GM19467 (cell line): ENCODE data around the gene NCKAP1.
"Not testable (repeated sequence)": the region's sequence is repeated elsewhere in the genome, so short reads cannot be mapped to it uniquely, and the experiment has no call there.

Source experiments
- ATAC-seq: cut with Tn5 transposase; IDR thresholded peaks from one replicate; pipeline ENCODE4 v1.9.1; 2021; ENCODE audit warnings: mild to moderate bottlenecking, moderate library complexity; ENCODE audit not compliant: unreplicated experiment

NCKAP1 gene, protein sequence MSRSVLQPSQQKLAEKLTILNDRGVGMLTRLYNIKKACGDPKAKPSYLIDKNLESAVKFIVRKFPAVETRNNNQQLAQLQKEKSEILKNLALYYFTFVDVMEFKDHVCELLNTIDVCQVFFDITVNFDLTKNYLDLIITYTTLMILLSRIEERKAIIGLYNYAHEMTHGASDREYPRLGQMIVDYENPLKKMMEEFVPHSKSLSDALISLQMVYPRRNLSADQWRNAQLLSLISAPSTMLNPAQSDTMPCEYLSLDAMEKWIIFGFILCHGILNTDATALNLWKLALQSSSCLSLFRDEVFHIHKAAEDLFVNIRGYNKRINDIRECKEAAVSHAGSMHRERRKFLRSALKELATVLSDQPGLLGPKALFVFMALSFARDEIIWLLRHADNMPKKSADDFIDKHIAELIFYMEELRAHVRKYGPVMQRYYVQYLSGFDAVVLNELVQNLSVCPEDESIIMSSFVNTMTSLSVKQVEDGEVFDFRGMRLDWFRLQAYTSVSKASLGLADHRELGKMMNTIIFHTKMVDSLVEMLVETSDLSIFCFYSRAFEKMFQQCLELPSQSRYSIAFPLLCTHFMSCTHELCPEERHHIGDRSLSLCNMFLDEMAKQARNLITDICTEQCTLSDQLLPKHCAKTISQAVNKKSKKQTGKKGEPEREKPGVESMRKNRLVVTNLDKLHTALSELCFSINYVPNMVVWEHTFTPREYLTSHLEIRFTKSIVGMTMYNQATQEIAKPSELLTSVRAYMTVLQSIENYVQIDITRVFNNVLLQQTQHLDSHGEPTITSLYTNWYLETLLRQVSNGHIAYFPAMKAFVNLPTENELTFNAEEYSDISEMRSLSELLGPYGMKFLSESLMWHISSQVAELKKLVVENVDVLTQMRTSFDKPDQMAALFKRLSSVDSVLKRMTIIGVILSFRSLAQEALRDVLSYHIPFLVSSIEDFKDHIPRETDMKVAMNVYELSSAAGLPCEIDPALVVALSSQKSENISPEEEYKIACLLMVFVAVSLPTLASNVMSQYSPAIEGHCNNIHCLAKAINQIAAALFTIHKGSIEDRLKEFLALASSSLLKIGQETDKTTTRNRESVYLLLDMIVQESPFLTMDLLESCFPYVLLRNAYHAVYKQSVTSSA

DNA sequence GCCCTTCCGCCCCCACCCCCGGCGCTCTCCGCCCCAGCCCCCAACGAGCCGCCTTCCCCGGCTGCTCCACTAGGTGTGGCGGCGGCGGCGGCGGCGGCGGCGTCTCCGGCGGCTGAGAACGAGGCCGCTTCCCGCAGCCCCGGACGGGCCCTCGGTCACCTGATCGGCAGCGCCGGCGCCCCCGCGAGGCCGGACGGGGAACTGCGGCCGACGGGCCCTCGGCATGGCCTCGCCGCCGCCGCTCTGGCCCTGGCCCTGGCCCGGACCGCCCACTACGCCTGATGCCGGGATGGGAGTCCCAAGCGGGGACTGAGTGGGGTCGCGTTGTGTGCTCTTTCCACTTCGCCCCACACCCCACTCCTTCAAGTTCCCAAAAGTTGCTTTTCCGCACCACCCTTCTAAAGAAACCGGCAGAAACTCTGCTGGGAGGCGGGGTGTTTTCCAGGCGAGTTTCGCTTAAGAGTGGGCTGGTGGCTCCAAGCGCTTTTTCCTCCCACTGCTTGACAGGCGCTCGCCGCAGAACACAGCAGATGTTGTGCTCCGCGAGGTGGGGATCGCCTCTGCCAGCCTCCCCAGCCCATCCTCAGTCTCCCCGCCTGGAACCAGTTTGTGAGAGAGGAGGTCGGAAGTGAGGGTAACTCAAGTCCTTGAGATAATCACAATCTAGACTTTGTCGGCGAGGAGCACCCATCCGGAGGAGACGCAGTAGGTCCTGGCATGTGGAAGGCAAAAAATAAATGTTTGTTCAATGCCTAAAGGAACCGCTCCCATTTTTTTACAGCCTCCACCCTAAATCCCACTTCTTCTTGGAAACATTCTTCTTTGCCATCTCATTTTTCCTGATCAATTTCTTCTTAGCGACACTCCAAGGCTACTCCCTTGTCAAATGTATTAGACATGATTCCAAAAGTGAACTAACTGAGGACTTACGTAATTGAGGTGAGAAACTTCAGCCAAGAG is at the start of gene NCKAP1:
Gene NCKAP1, minus strand, starts transcription at position 117 of the 960 bp plus-strand sequence. CDS start 358 bp downstream, outside the sequence.
- peak; percentile 76 for ATAC-seq

DNA sequence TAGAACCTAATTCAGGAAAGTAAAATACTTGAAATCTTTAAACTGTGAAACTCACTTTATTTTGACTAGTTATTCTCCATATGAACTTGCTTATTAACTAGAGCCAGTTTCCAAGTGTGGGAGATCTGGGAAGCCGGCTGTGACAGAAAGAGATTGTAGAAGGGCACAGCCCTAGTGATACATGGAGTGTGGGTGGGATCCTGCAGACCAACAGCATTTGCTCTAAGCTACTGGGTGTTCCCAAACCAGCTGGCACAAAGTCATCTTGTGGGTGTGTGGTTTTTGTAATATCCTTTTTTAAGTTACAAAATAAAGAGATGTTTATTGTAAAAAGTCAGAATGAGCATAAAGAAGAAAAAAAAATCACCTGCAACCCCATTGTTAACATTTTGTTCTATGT is 43.7 kb upstream of the NCKAP1 start:
- ATAC-seq, result no peak

DNA sequence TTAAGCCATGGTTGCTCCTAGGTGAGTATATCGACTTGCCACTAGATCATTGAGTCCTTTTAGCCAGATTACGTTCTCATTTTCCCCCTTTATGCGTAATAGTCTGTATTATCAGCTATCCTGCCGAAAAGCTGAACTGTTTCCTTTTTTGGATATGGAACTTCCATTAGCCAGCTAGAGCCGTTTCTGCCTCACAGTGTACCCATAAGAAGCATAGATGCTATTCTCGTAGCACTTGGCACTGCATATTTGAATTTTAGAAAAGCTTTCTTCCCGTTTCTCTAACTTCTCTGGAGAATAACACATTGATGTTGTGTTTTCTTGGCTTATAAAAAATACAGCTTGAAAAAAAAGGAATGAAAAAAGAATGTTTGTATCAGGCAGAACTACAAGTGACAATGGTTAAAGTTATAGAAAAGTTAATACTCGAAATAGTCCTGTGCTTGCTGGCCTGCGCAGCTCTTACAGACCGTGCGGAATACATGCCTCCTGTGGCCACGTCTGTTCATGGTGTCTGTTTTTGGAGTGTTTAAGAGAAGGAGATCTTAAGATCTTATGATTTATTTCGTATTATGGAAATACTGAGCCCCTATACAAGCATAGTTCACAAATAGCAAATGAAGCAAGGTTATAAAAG is 41.0 kb upstream of the NCKAP1 start:
- ATAC-seq, result peak; percentile 14

DNA sequence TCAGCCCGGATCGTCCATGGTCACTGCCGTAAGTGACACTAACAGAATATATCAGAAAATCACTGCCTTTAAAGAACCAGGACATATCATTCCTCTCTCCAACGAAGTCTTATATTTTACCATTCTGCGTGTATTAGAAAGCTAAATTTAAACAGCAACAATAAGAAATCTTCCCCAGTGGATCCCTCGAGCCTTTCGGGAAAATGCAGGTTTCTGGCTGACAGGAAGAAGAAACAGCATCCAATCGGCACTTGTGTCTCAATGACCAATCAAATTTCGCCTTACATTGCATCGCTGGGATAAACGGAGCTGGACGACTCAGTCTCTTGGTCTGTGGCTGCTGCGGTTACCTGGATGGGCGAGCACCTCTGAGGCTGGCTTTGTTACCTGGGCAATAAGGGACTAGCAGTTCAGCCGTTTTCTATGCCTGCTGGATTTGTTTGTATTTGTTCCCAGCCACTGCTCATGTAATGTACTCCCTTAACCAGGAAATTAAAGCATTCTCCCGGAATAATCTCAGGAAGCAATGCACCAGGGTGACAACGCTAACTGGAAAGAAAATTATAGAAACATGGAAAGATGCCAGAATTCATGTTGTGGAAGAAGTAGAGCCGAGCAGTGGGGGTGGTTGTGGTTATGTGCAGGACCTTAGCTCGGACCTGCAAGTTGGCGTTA is 40.3 kb upstream of the NCKAP1 start, which contains the start of gene DUSP19:
Gene DUSP19, plus strand, starts transcription at position 284 of the 675 bp plus-strand sequence. Its CDS starts 187 bp downstream, at position 471.
- peak; percentile 87 for ATAC-seq

DNA sequence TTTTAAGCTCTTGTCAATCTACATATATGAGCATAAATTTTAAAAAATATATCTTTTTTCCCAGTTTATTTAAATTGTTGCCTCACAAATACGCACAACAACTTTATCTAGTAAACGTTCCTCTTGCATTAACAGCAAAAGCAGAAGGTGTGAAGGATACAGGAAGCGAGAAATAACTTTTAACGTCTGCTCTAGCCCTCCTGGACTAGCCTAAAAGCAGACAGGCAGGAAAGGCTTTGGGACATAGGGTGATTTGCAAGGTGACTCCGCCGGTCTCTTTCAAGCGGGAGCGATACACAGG is 39.9 kb upstream of the NCKAP1 start:
- ATAC-seq, result no peak

DNA sequence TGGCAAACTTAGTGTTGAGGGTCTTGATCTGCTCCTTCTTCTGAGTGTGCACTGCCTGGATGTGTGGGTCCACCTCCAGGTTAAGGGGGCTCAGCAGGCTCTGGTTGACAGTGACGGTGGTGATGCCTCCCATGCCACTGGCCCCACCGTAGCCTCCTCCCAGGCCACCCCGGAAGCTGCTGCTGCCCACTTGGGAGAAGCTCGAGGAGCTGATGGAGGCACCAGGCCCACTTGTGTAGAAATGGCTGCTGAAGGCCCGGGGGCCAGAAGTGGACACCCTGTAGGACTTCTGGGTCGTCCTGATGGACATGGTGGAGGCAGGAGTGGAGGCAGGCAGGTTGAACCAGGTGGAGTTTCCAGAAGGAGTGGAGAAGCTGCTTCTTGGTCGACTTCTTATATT is 33.9 kb upstream of the NCKAP1 start:
- ATAC-seq, result no peak

DNA sequence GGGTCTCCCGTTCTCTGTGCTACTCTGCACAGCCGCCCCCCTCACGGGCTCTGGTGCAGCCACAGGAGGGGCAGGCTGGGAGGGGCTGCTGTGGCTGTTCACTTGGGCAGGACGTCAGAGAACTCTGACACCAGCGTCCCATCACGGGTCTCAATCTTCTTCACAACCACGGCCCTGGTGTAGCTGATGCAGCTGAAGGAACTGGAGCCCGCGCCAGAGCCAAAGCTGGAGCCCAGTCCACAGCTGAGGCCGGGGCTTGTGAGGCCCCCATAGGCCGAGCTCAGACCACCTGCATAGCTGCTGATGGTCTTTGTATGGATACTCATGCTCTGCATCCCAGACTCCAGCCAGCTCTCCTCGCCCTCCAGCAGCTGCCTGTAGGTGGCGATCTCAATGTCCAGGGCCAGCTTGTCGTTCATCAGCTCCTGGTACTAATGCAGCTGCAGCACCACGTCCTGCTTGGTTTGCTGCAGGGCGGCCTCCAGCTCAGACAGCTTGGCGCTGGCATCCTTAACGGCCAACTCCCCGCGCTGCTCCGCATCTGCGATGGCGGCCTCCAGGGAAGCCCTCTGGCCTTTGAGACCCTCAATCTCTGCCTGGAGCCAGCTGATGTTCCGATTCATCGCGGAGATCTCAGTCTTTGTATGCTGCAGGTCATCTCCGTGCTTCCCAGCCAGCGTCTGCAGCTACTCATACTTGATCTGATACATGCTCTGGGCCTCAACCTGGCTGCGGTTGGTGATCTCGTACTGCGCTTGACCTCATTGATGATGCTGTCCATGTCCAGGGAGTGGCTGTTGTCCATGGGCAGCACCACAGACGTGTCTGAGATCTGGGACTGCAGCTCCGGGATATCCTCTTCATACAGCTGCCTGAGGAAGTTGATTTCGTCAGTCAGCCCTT is 32.9 kb upstream of the NCKAP1 start:
- no peak for ATAC-seq

DNA sequence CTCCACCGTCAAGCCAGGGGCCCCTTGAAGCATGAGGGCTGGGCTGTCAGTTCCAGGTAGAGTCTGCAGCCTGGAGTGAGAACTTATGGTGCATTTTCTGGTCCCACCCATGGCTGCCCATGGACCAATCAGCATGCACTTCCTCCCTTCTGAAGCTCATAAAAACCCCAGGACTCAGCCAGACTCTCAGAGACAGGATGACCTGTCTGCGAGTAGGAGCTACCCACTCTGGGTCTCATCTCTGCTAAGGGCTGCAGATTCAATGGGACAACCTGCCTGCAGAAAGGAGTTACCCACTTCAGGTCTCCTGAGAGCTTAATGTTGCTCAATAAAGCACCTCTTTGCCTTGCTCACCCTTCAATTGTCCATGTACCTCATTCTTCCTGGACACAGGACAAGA is 30.9 kb upstream of the NCKAP1 start:
- no peak for ATAC-seq

DNA sequence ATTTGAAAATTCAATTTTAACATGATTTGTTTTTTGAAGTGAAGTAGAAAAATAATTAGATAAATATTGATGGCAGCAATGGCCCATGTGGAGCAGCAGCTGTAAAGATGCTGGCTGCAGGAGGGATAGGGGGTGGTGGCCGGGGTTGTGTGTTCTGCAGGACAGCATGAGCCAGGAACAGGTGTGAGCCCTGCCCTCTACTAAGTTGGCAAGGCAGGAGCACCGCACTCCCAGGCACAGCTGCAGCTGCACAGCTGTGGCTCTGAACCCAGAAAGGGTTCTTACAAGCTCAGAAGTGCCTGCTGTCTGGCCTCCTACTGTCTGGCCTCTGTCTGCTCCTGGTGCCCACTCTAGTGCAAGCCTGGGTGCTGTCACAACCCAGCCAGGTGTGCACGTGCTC is 30.3 kb upstream of the NCKAP1 start:
- ATAC-seq, result no peak

DNA sequence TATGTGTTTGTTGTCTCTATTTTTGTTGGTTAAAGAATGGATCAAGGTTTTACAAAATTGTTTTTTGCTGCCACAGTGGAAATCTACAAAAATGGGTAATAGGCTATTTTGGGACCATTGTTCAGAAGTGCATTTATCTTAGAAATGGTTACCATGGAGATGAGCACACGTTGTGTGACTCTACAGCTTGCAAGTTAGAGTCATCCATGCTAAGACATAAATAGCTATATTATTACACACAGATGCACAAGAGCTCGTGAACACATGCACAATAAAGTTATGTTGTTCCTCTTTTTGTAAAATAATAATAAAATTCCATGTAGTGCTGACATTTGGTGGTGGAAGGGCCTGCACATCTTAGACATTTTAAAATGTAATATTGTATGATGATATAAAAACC is 24.8 kb upstream of the NCKAP1 start:
- no peak for ATAC-seq

DNA sequence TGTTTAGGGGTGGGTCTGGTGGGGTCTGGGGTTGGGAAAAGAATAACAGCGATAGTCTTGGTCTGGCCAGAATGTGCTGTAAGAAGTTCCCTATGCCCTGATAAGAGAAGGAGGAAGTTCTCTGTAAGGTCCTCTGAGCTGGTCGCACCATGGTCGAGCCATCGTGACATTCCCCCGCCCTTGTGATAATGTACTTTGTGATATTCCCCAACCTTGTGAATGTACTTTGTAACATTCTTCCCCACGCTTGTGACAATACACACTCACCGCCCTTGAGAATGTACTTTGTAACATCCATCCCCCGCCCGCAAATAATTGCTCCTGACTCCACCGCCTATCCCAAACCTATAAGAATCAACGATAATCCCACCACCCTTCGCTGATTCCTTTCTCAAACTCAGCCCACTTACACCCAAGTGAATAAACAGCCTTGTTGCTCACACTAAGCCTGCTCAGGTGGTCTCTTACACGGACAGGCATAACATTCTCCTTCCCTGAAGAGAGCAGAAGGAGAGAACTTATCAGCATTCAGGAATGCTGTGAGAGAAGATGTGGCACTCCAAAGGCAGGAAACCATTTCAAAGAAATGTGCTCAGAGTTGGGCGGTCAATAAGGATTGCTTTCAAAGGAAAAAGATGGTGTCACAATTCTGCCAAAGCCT is 22.4 kb upstream of the NCKAP1 start:
- ATAC-seq, result no peak

DNA sequence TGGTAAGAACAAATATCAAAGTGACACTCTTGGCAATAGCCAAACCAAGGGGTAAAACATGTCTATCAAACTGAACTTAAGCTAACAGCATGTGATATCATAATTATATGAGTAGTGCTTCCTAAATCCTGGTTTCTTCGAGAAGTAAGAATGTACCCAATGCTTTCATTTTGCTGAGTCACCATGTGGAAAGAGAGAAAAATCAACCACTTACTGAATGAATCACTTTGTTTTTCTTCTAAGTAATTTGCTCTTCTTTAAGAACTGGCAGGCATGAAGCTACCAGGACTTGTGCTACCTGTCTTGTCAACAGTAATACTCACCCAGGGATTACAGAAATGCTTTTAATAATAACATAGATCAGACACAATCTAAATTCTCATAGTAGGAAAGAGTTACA is 21.3 kb upstream of the NCKAP1 start:
- no peak for ATAC-seq

DNA sequence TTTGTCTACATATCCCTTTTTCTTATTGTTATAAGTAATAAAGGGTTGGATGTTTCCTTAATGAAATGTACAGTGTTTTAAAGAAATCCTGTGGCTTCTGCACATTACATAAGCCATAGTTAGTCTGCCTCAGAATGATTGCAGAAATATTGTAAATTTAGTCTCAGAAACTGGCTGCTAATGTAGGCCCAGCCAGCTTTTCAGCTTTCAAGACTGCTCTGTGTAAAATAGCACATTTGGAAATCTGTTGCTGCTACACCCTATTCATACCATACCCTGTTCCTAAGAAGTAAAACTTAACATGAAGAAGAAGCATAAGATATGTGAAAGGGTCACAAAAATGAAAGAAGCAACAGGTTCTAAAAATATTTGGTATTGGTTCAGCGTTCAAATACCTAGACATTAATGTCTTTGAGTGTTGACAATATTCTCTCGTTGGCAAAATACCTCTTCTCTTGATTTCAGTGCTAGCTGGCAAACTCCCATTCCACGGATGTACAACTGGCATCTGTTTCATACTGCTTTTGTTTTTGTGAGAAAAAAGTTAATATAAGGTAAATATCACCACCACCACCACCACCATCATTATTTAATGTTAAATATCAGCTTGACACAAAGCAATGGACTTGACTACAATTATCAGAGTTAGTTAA is 19.2 kb upstream of the NCKAP1 start:
- peak; percentile 32 for ATAC-seq

DNA sequence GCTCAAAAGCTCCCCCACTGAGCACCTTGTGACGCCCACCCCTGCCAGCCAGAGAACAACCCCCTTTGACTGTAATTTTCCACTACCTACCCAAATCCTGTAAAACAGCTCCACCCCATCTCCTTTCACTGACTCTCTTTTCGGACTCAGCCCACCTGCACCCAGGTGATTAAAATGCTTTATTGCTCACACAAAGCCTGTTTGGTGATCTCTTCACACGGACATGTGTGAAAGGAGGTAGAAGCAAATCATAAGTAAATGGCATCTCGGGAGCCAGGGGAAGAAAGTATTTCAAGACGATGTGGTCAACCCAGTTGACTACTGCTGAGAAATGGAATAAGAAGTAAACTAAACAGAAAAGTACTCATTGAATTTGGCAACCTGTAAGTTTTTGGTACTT is 11.2 kb upstream of the NCKAP1 start:
- no peak for ATAC-seq

DNA sequence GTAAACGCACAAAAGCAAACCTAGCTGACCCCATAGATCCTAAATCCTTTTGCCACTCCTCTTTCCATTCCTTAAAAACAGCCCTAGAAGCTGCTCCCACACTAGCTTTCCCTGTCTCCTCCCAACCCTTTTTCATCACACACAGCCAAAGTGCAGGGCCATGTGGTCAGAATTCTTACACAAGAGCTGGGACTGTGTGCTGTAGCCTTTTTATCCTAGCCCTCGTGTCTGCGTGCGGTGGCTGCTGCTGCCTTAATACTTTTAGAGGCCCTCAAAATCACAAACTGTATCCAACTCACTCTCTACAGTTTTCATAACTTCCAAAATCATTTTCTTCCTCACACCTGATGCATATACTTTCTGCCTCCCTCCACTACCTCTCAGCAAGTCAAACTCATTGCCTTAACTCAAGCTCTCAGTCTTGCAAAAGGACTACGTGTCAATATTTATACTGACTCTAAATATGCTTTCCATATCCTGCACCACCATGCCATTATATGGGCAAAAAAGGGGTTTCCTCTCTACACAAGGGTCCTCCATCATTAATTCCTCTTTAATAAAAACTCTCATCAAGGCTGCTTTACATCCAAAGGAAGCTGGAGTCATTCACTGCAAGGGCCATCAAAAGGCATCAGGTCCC is 9.3 kb upstream of the NCKAP1 start:
- not testable (repeated sequence) for ATAC-seq

DNA sequence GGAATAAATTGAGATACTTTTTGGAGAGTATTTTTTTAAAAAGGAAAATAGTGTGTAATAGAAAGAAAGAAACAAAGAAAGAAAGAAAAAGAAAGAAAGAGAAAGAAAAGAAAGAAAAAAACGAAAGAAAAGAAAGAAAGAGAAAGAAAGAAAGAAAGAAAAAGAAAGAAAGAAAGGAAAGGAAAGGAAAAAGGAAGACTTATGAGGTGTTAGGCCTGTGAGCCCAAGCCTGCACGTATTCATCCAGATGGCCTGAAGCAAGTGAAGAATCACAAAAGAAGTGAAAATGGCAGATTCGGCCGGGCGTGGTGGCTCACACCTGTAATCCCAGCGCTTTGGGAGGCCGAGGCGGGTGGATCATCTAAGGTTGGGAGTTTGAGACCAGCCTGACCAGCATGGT is 5.3 kb upstream of the NCKAP1 start:
- not testable (repeated sequence) for ATAC-seq

DNA sequence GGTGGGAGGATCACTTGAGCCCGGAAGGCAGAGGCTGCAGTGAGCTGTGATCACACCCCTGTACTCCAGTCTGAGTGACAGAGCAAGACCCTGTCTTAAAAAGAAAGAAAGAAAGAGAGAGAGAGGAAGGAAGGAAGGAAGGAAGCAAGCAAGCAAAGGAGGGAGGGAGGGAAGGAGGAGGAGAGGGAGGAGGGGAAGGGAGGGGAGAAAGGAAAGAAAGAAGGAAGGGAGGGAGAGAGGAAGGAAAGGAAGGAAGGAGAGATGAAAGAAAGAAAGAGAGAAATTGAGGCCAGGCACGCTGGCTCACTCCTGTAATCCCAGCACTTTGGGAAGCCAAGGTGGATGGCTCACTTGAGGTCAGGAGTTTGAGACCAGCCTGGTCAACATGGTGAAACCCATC is 2.3 kb upstream of the NCKAP1 start:
- no peak for ATAC-seq
